Adrenal gland (tissue), 5 donors: ENCODE measurements around the gene MADD.

Source experiments
- CTCF ChIP-seq, 6 experiments: fragments of 450-650 bp in 4 of 6; fragments of 200-600 bp in 2 of 6; sonication (generic) in 1 of 6; IDR thresholded peaks; 1 replicate in 5 of 6; 2 replicates in 1 of 6; pipeline versions ENCODE4 v1.5.1 to v1.8.0; 2016 to 2021; ENCODE audit warnings: antibody characterized with exemption in 6 of 6, mild to moderate bottlenecking in 2 of 6, moderate library complexity in 1 of 6
- POLR2A ChIP-seq, 2 donors: fragments of 450-650 bp; IDR thresholded peaks; one replicate each; pipeline ENCODE4 v1.6.1; 2017; ENCODE audit warnings: antibody characterized with exemption in 2 of 2, mild to moderate bottlenecking in 2 of 2, moderate library complexity in 1 of 2
- donor health status: DM: no; HTN: no; CAD: no.

- no peak for TF ChIP-seq POLR2A (IDR thresholded peaks at IDR 0.05)
- TF ChIP-seq CTCF (IDR thresholded peaks at IDR 0.05): no peak
Observed at GRCh38 chr11:47257177-47257516, 12.8 kb upstream of the MADD start.
